GM12878 (cell line): ENCODE measurements around the gene TRAIP. TPM values are rescaled to one million over a fixed set of nuclear protein-coding genes. Genes with fewer than 3 reads are reported as not detected.

Experiments used
- ATAC-seq: fragments of 200-7000 bp; cut with Tn5 transposase; 3 replicates; pipeline ENCODE4 v1.9.1; 2020; ENCODE audit warnings: mild to moderate bottlenecking, moderate library complexity
- BruUV-seq: library from RNA; stranded (reverse); fragments of 400-500 nt; replicated peaks from 2 replicates; lab custom pipeline; 2021; lab: Mats Ljungman, UMichigan
- CTCF ChIA-PET: fragments of 300-600 bp; sonication (Branson Sonifier 250); formaldehyde crosslinking; extraction: SDS; loops from one replicate; lab custom pipeline; 2021; ENCODE audit warnings: inconsistent platforms; lab: Yijun Ruan, JAX
- POLR2A ChIA-PET: fragments of 350-600 bp; formaldehyde crosslinking; extraction: SDS; loops from one replicate; lab custom pipeline; 2021; ENCODE audit warnings: inconsistent platforms; lab: Charles Lee
- RAD21 ChIA-PET: fragments of 300-600 bp; sonication (Branson Sonifier 250); formaldehyde crosslinking; loops from one replicate; lab custom pipeline; 2023; ENCODE audit warnings: antibody characterized with exemption; ENCODE audit not compliant: unreplicated experiment; lab: Charles Lee
- SMC1A ChIA-PET: fragments of 300-600 bp; sonication (Branson Sonifier 250); formaldehyde crosslinking; loops from one replicate; lab custom pipeline; 2023; ENCODE audit not compliant: unreplicated experiment, uncharacterized antibody; lab: Charles Lee
- DNase-seq: peaks from one replicate; pipeline ENCODE4 v3.0.0-alpha.2; 2011; ENCODE audit warnings: low read depth, low spot score
- FAIRE-seq: peaks from 3 replicates; lab custom pipeline; 2011; peaks lifted over from hg19 to GRCh38; lab: Jason Lieb, UNC
- H2AFZ ChIP-seq: 2 replicates; pipeline ENCODE4 v1.6.0; 2011; ENCODE audit warnings: low read depth, low read length, control low read depth; ENCODE audit not compliant: control insufficient read depth
- H3K27ac ChIP-seq: 2 replicates; pipeline ENCODE4 v1.5.1; 2011; ENCODE audit warnings: control low read depth; ENCODE audit not compliant: control insufficient read depth, insufficient read depth
- H3K27me3 ChIP-seq, 2 experiments: replicated peaks in 1 of 2; 2 replicates each; pipeline versions ENCODE4 v1.6.0 to v1.6.1; 2011; ENCODE audit warnings: low read length in 1 of 2; ENCODE audit not compliant: control insufficient read depth in 2 of 2, insufficient read depth in 2 of 2
- H3K36me3 ChIP-seq, 2 experiments: 2 replicates each; pipeline ENCODE4 v1.5.1; 2011; ENCODE audit warnings: low read length in 1 of 2; ENCODE audit not compliant: control insufficient read depth in 2 of 2, insufficient read depth in 2 of 2
- H3K4me1 ChIP-seq: 2 replicates; pipeline ENCODE4 v1.6.1; 2011; ENCODE audit warnings: mild to moderate bottlenecking, low read length, moderate library complexity, mixed read lengths; ENCODE audit not compliant: control insufficient read depth, insufficient read depth
- H3K4me2 ChIP-seq: 2 replicates; pipeline ENCODE4 v1.6.0; 2011; ENCODE audit warnings: control low read depth; ENCODE audit not compliant: control insufficient read depth, insufficient read depth
- H3K4me3 ChIP-seq: fragments of 200-600 bp; sonication (generic); 2 replicates; pipeline ENCODE4 v1.5.1; 2016
- H3K79me2 ChIP-seq: 2 replicates; pipeline ENCODE4 v1.6.0; 2011; ENCODE audit warnings: low read length; ENCODE audit not compliant: control insufficient read depth, insufficient read depth
- H3K9ac ChIP-seq: 2 replicates; pipeline ENCODE4 v1.8.0; 2011; ENCODE audit warnings: low read length, control low read depth, mixed read lengths; ENCODE audit not compliant: control insufficient read depth, insufficient read depth
- H3K9me3 ChIP-seq: replicated peaks from 3 replicates; pipeline ENCODE4 v1.5.1; 2011; ENCODE audit warnings: mild to moderate bottlenecking, low read length; ENCODE audit not compliant: control insufficient read depth, insufficient read depth
- H4K20me1 ChIP-seq: 2 replicates; pipeline ENCODE4 v1.6.0; 2011; ENCODE audit not compliant: control insufficient read depth, insufficient read depth
- CHD4 ChIP-seq: fragments of 200-600 bp; sonication (generic); IDR thresholded peaks from 2 replicates; pipeline ENCODE4 v1.6.1; 2016; ENCODE audit warnings: mild to moderate bottlenecking
- CREB1 ChIP-seq: IDR thresholded peaks from 2 replicates; pipeline ENCODE4 v1.6.1; 2012; ENCODE audit warnings: low read depth, mild to moderate bottlenecking, inconsistent platforms
- EED ChIP-seq: sonication (generic); IDR thresholded peaks from 2 replicates; pipeline ENCODE4 v1.6.1; 2016; ENCODE audit warnings: antibody characterized with exemption, low read depth
- HCFC1 ChIP-seq: fragments of 150-350 bp; IDR thresholded peaks from 2 replicates; pipeline ENCODE4 v1.6.1; 2014; ENCODE audit warnings: low read length
- HDAC2 ChIP-seq: fragments of 200-600 bp; sonication (generic); IDR thresholded peaks from 2 replicates; pipeline ENCODE4 v1.6.1; 2017
- MEF2A ChIP-seq: IDR thresholded peaks from 2 replicates; pipeline ENCODE4 v1.6.1; 2011; ENCODE audit warnings: low read depth, mild to moderate bottlenecking, low read length, moderate library complexity; ENCODE audit not compliant: insufficient read depth
- SIN3A ChIP-seq: IDR thresholded peaks from 2 replicates; pipeline ENCODE4 v1.6.1; 2012; ENCODE audit warnings: low read depth, low read length, improper control_type of control experiment
- TCF3 ChIP-seq: IDR thresholded peaks from 2 replicates; pipeline ENCODE4 v1.6.1; 2012; ENCODE audit warnings: low read depth, mild to moderate bottlenecking, low read length, borderline replicate concordance; ENCODE audit not compliant: insufficient read depth
- WGBS: methylation state at CpG from one replicate; pipeline ENCODE4 v1.1.6; 2016; ENCODE audit warnings: low lambda C conversion rate; ENCODE audit not compliant: insufficient replicate concordance, insufficient coverage; ENCODE audit errors: missing lambda C conversion rate; 5-methylcytosine and 5-hydroxymethylcytosine counted together
- in situ Hi-C: fragments of 300-500 bp; cut with MboI; formaldehyde crosslinking; loops from 9 replicates; pipeline ENCODE4 v1.14.3; 2018; ENCODE audit warnings: mixed read lengths
- intact Hi-C: fragments of 100-400 bp; cut with micrococcal nuclease; formaldehyde crosslinking; loops from one replicate; pipeline ENCODE4 v1.14.2; 2022; ENCODE audit not compliant: unreplicated experiment
- polyA plus RNA-seq, 11 experiments: library from polyadenylated mRNA; depleted of rRNA in 4 of 11; unstranded in 6 of 11; stranded (reverse) in 5 of 11; fragments of >200 nt; fragmentation: Nextera tagmentation in 4 of 11; fragmentation: Illumina TruSeq in 1 of 11; extraction: Ambion mirVana in 4 of 11; extraction: Trizol in 1 of 11; gene quantifications; 1 replicate in 1 of 11; 2 replicates in 10 of 11; pipeline versions ENCODE4 v1.2.1 to v1.2.3, GENCODE V29; 2011 to 2016; ENCODE audit warnings: inconsistent platforms in 2 of 11, missing spikeins in 2 of 11, low read depth in 1 of 11
- total RNA-seq, 4 experiments: library from RNA; depleted of rRNA in 3 of 4; stranded (reverse); fragments of >200 nt in 3 of 4; fragmentation: Illumina TruSeq in 1 of 4; extraction: Trizol in 1 of 4; gene quantifications; 2 replicates each; pipeline versions ENCODE4 v1.2.1 to v1.2.3, GENCODE V29; 2013 to 2021
- TF ChIP-seq, protein P1 (sequence below): fragments of 450-650 bp; formaldehyde crosslinking; IDR thresholded peaks from 2 replicates; pipeline ENCODE4 v1.5.0; 2022; ENCODE audit warnings: mild to moderate bottlenecking, missing genetic modification characterization

Gene TRAIP
- total and polyA plus RNA-seq, 10 of the 15 experiments (the other 5 are each of a cell fraction or from before 2014, with no cell fraction given): 15.9 to 37.0 (median 23.1) TPM

DNA sequence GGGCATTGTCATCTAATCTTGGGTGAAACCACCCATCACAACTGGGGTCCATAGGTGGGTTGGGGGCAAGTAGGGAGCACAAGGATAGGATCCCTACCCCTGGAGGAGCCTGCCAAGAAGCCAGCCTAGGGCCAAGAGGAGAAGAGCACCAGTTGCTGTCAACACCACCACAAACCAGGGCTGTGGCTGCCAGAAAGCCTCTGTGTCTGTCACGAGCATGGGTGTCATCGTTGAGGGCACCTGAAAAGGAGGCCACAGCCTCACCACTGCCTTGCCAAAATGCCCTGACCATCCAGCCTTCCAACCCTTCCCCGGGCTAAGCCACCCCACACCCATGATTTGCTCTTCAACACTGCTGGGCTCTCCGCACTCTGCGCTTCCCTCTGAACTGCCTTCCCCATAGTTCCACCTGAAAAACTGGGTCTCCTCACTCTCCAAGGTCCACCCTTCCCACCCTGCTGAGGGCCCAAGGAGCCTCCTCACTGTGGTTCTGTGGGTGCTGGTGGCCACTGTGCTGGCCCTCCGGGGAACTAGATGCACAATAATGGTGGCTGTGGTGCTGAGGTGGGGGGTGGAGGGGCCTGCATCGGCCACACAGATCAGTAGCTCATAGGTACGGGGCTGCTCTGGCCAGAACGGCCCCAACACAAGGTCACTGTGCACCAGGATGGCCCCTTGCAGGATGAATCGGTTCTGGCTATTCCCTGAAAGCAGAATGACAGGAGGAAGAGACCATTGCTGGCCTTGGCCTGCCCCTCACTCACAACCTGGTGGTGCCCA lies 63.8 kb downstream of the TRAIP start:
- Histone ChIP-seq H3K79me2 (no peaks in the 10 kb centered on the region), H3K9ac (no peak overlapping the region), H3K27ac (no peak overlapping the region), H4K20me1 (no peaks in the 10 kb centered on the region), H2AFZ (no peak overlapping the region), H3K27me3 (no peaks in the 10 kb centered on the region), H3K4me2 (no peak overlapping the region), H3K36me3 (no peaks in the 10 kb centered on the region), H3K4me3 (no peak overlapping the region)
- CTCF ChIA-PET: interaction anchor here (0.6 kb wide), 1 partner anchor 114 kb away, joined by 3 read pairs; no protein-coding TSS in a partner anchor
- FAIRE-seq (no peak), DNase-seq (no peak)
- RAD21 ChIA-PET: no interaction called here
- POLR2A ChIA-PET: no interaction called here
- intact Hi-C loops (no loop called here), in situ Hi-C loops (no loop called here)
- no TSS peak for BruUV-seq
- SMC1A ChIA-PET: no interaction called here
- no peak for TF ChIP-seq SIN3A
- no peak for TF ChIP-seq CHD4
- no peak for TF ChIP-seq EED
- TF ChIP-seq HCFC1: no peak
- no peak for TF ChIP-seq TCF3
- TF ChIP-seq, protein P1, sequence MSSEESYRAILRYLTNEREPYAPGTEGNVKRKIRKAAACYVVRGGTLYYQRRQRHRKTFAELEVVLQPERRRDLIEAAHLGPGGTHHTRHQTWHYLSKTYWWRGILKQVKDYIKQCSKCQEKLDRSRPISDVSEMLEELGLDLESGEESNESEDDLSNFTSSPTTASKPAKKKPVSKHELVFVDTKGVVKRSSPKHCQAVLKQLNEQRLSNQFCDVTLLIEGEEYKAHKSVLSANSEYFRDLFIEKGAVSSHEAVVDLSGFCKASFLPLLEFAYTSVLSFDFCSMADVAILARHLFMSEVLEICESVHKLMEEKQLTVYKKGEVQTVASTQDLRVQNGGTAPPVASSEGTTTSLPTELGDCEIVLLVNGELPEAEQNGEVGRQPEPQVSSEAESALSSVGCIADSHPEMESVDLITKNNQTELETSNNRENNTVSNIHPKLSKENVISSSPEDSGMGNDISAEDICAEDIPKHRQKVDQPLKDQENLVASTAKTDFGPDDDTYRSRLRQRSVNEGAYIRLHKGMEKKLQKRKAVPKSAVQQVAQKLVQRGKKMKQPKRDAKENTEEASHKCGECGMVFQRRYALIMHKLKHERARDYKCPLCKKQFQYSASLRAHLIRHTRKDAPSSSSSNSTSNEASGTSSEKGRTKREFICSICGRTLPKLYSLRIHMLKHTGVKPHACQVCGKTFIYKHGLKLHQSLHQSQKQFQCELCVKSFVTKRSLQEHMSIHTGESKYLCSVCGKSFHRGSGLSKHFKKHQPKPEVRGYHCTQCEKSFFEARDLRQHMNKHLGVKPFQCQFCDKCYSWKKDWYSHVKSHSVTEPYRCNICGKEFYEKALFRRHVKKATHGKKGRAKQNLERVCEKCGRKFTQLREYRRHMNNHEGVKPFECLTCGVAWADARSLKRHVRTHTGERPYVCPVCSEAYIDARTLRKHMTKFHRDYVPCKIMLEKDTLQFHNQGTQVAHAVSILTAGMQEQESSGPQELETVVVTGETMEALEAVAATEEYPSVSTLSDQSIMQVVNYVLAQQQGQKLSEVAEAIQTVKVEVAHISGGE (CRISPR knock-in tag): no peak
- no peak for TF ChIP-seq MEF2A
- TF ChIP-seq HDAC2: no peak
- no peak for TF ChIP-seq CREB1
- TF ChIP-seq, all 136 proteins: peak for 0
- ATAC-seq: no peak
- Histone ChIP-seq H3K9me3 (no peaks in the 10 kb centered on the region), H3K4me1 (no peaks in the 10 kb centered on the region)
- 48% methylated on average over 10 of the region's 10 CpGs for WGBS
